GM13976 (cell line): ENCODE data around the gene ZCCHC24.
A peak's percentile ranks its signal among the peaks of the same experiment; 100 is the strongest.

Source experiments
- DNase-seq: peaks from one replicate; pipeline ENCODE4 v3.0.0; 2012; ENCODE audit warnings: low spot score
- in situ Hi-C: fragments of 300-500 bp; cut with MboI; formaldehyde crosslinking; loops from one replicate; pipeline ENCODE4 v1.12.0; 2022; ENCODE audit warnings: low sequenced_read_pairs, mixed read lengths, inconsistent platforms; ENCODE audit not compliant: unreplicated experiment
- TF ChIP-seq, protein P1 (sequence below): IDR thresholded peaks from 2 replicates; pipeline ENCODE4 v1.5.1; 2012; ENCODE audit warnings: borderline replicate concordance, mild to moderate bottlenecking; ENCODE audit not compliant: insufficient read depth; ENCODE audit errors: extremely low read depth, missing control alignments, control extremely low read depth

Gene ZCCHC24

DNA sequence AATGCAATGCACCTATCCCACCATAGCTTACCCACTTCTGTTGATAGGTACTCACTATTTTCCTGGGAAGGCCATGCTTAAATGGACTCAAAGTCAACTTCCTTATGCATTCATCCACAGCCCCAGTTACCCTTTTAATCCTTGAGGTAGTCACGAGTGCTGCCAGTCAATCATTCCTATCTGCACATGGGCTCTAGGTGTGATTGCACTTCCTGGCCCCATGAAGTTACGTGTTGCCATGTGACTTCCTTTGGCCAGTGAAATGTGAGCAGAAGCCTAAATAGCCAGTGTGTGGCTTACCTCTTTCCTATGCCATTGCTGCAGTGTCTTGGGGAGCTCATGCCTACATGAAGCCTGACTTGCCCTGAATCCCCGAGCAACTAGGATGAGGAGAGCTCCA lies 43.4 kb upstream of the ZCCHC24 start:
- in situ Hi-C loops, result no loop called here
- TF ChIP-seq, protein P1, sequence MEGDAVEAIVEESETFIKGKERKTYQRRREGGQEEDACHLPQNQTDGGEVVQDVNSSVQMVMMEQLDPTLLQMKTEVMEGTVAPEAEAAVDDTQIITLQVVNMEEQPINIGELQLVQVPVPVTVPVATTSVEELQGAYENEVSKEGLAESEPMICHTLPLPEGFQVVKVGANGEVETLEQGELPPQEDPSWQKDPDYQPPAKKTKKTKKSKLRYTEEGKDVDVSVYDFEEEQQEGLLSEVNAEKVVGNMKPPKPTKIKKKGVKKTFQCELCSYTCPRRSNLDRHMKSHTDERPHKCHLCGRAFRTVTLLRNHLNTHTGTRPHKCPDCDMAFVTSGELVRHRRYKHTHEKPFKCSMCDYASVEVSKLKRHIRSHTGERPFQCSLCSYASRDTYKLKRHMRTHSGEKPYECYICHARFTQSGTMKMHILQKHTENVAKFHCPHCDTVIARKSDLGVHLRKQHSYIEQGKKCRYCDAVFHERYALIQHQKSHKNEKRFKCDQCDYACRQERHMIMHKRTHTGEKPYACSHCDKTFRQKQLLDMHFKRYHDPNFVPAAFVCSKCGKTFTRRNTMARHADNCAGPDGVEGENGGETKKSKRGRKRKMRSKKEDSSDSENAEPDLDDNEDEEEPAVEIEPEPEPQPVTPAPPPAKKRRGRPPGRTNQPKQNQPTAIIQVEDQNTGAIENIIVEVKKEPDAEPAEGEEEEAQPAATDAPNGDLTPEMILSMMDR, result no peak
- no peak for DNase-seq

- TF ChIP-seq, protein P1, result no peak
- DNase-seq, result no peak
- in situ Hi-C loops, result no loop called here
These were observed 42.9 kb upstream of the ZCCHC24 start for GRCh38 chr10:79488336-79488735.

GRCh38 chr10:79487296-79488194 lies 42.1 kb upstream of the ZCCHC24 start:
- in situ Hi-C loops, result no loop called here
- TF ChIP-seq, protein P1, result peak; percentile 69
- peak; percentile 76 for DNase-seq

DNA sequence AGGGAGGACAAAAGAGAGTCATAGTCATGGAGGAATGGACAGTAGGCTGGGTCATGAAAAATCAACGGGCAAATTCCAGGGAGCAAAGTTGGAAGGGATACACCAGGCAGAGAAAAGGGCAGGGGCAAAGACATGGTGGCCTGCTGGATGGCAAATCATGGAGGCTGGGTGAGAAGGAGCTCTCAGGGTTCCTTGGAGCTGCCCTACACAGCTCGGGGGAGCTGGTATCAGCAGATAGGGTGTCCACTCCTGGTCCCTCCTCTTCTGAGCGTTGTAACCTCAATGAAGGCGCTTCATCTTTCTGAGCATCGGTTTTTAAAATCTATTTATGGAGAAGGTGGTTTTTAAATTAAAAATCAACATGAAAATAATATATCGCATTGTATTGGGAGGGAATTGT lies 39.1 kb upstream of the ZCCHC24 start:
- in situ Hi-C loops, result no loop called here
- no peak for DNase-seq
- TF ChIP-seq, protein P1, result no peak

GRCh38 chr10:79483948-79484347 lies 38.5 kb upstream of the ZCCHC24 start:
- TF ChIP-seq, protein P1, result no peak
- in situ Hi-C loops, result no loop called here
- no peak for DNase-seq

DNA sequence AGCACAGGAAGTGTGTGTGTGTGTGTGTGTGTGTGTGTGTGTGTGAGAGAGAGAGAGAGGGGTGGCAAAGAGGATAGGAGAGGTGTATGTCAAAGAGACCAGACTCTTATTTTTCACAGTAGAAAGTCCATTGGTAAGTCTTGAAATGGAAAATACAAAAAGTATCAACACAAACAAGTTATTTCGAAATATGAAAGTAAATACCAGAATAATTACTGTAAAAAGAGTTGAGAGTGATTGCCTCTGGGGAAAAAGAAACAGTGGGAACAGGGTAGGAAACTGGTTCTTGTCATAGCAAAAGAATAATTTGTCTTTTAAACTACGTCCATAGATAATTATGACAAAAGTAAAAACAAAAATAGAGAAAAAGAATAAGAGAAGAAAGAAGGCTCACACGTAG lies 37.9 kb upstream of the ZCCHC24 start:
- TF ChIP-seq, protein P1, result no peak
- in situ Hi-C loops, result no loop called here
- no peak for DNase-seq

DNA sequence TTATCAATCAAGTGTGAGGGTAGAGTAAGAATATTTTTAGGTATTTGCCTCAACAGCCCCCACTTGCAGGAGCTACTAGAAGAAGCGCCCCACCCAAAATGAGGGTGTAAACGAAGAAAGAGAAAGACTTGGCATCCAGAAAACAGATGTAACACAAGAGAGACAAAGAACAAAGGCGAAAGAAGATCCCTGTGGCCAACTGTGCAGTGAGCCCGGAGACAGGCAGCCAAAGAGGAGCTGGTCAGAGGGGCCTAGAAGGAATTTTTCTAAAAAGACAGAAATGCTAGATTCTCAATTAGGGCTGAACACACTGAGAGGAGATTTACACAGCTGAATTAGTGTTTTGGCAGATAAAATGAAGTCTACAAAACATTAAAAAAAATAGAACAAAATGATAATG lies 37.3 kb upstream of the ZCCHC24 start:
- DNase-seq, result no peak
- TF ChIP-seq, protein P1, result no peak
- in situ Hi-C loops, result no loop called here
